Stimulated activated CD8-positive, alpha-beta memory T cell treated with anti-CD3 and anti-CD28 coated beads, Interleukin-7, amount 100 ng/mL, for 48 hours (primary cell): Measurements from ENCODE around the gene EDC3.

Source experiments
- DNase-seq, 2 donors: peaks; one replicate each; pipeline ENCODE4 v3.0.0-alpha.2; 2020; ENCODE audit warnings: low read depth in 1 of 2; ENCODE audit errors: extremely low read depth in 1 of 2

Gene EDC3

GRCh38 chr15:74585191-74585590, 110.6 kb downstream of the EDC3 start:
- no peak for DNase-seq

DNA sequence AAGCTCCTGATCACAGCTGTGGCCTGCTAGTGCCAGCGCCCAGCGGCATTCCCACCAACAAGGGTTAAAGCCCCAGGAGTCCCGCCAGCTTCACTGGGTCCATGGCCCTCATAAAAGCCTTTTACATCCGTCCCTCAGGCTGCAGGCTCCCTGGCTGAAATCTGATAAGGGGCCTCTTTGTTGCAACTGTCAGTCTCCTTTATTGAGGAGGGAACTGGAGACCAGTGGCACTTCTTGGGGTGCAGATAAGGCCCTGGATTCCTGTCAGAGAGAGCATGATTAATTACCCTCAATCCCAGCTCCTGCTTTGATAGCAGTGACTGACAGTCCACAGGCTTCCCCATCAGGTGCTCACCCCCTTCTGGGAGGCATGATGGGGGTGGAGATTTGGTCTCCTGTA, 111.0 kb downstream of the EDC3 start:
- DNase-seq: no peak

GRCh38 chr15:74584204-74584603, 111.6 kb downstream of the EDC3 start:
- DNase-seq: no peak
